Neural crest cell (in vitro differentiated cells): Measurements from ENCODE around the gene GET4. TPM values are rescaled to one million over a fixed set of nuclear protein-coding genes. Genes with fewer than 3 reads are reported as not detected.

ENCODE experiments used
- DNase-seq: peaks from one replicate; pipeline ENCODE4 v3.0.0; 2021; ENCODE audit warnings: low read depth, mixed read lengths, low spot score
- H3K27ac Mint-ChIP-seq: one replicate; pipeline ENCODE4 v1.8.0; 2021; ENCODE audit warnings: mild to moderate bottlenecking, mixed read lengths; ENCODE audit not compliant: unreplicated experiment
- H3K27me3 Mint-ChIP-seq: 2 replicates; pipeline ENCODE4 v1.8.0; 2021; ENCODE audit warnings: low read depth, mild to moderate bottlenecking, mixed read lengths
- H3K36me3 Mint-ChIP-seq: 2 replicates; pipeline ENCODE4 v1.8.0; 2021; ENCODE audit warnings: low read depth, mild to moderate bottlenecking, mixed read lengths
- H3K4me1 Mint-ChIP-seq: 2 replicates; pipeline ENCODE4 v1.8.0; 2021; ENCODE audit warnings: mixed read lengths
- H3K4me3 Mint-ChIP-seq: one replicate; pipeline ENCODE4 v1.8.0; 2021; ENCODE audit warnings: mild to moderate bottlenecking, mixed read lengths
- H3K9me3 Mint-ChIP-seq: 2 replicates; pipeline ENCODE4 v1.8.0; 2021; ENCODE audit warnings: mixed read lengths
- CTCF ChIP-seq: fragments of 200-600 bp; sonication (generic); conservative IDR thresholded peaks from 2 replicates; pipeline ENCODE4 v1.5.0; 2021; ENCODE audit warnings: antibody characterized with exemption, mild to moderate bottlenecking
- total RNA-seq: library from RNA; stranded (reverse); gene quantifications from 2 replicates; pipeline ENCODE4 v1.2.1, GENCODE V29; 2021

GET4 gene
- total RNA-seq, 1 donor from 2014 or later, result 55.2 TPM

- no peak overlapping the region for H3K27ac Mint-ChIP-seq
- H3K9me3 Mint-ChIP-seq, result no peaks in the 10 kb centered on the region
- no peaks in the 10 kb centered on the region for H3K27me3 Mint-ChIP-seq
- no peaks in the 10 kb centered on the region for H3K4me1 Mint-ChIP-seq
- no peak for TF ChIP-seq CTCF
- peaks cover 13% of the 10 kb centered on the region for H3K36me3 Mint-ChIP-seq
- no peak overlapping the region for H3K4me3 Mint-ChIP-seq
- DNase-seq, result no peak
Observed at GRCh38 chr7:894164-894867, 18.0 kb downstream of the GET4 start.

GRCh38 chr7:894927-895450 lies 18.6 kb downstream of the GET4 start:
- TF ChIP-seq CTCF, result no peak
- Mint-ChIP-seq H3K4me1 (no peaks in the 10 kb centered on the region), H3K9me3 (no peaks in the 10 kb centered on the region), H3K27ac (no peak overlapping the region), H3K36me3 (peaks cover 13% of the 10 kb centered on the region), H3K27me3 (no peaks in the 10 kb centered on the region), H3K4me3 (no peak overlapping the region)
- DNase-seq, result no peak

GRCh38 chr7:895451-896052 lies 19.2 kb downstream of the GET4 start:
- Mint-ChIP-seq H3K27me3 (no peaks in the 10 kb centered on the region), H3K27ac (no peak overlapping the region), H3K9me3 (no peaks in the 10 kb centered on the region), H3K36me3 (peaks cover 13% of the 10 kb centered on the region), H3K4me1 (no peaks in the 10 kb centered on the region), H3K4me3 (no peak overlapping the region)
- DNase-seq, result no peak
- TF ChIP-seq CTCF, result no peak

GRCh38 chr7:896346-897075 lies 20.2 kb downstream of the GET4 start:
- H3K9me3 Mint-ChIP-seq, result no peaks in the 10 kb centered on the region
- TF ChIP-seq CTCF, result no peak
- peaks cover 13% of the 10 kb centered on the region for H3K36me3 Mint-ChIP-seq
- DNase-seq, result no peak
- H3K4me1 Mint-ChIP-seq, result no peaks in the 10 kb centered on the region
- no peak overlapping the region for H3K27ac Mint-ChIP-seq
- no peaks in the 10 kb centered on the region for H3K27me3 Mint-ChIP-seq
- H3K4me3 Mint-ChIP-seq, result peak overlapping the region; percentile 49

GRCh38 chr7:897086-897485 lies 20.7 kb downstream of the GET4 start:
- H3K9me3 Mint-ChIP-seq, result no peaks in the 10 kb centered on the region
- H3K4me1 Mint-ChIP-seq, result no peaks in the 10 kb centered on the region
- DNase-seq, result no peak
- peaks cover 13% of the 10 kb centered on the region for H3K36me3 Mint-ChIP-seq
- no peaks in the 10 kb centered on the region for H3K27me3 Mint-ChIP-seq
- no peak overlapping the region for H3K27ac Mint-ChIP-seq
- no peak overlapping the region for H3K4me3 Mint-ChIP-seq
- TF ChIP-seq CTCF, result no peak
